Progenitor cell of endocrine pancreas (in vitro differentiated cells): Measurements from ENCODE around the gene ZNF528. TPM values are rescaled to one million over a fixed set of nuclear protein-coding genes. Genes with fewer than 3 reads are reported as not detected.

Source experiments
- DNase-seq: peaks from one replicate; pipeline ENCODE4 v3.0.0; 2021; ENCODE audit warnings: low spot score; ENCODE audit not compliant: unreplicated experiment
- H3K27ac Mint-ChIP-seq: 2 replicates; pipeline ENCODE4 v1.8.0; 2021; ENCODE audit warnings: mild to moderate bottlenecking, moderate library complexity, mixed read lengths
- H3K27me3 Mint-ChIP-seq: 2 replicates; pipeline ENCODE4 v1.8.0; 2021; ENCODE audit warnings: mixed read lengths
- H3K36me3 Mint-ChIP-seq: 2 replicates; pipeline ENCODE4 v1.8.0; 2022; ENCODE audit warnings: mixed read lengths; ENCODE audit not compliant: insufficient read depth
- H3K4me1 Mint-ChIP-seq: 2 replicates; pipeline ENCODE4 v1.8.0; 2021; ENCODE audit warnings: low read depth, mixed read lengths
- H3K4me3 Mint-ChIP-seq: 2 replicates; pipeline ENCODE4 v1.8.0; 2021; ENCODE audit warnings: low read depth, mild to moderate bottlenecking, moderate library complexity, mixed read lengths
- H3K9me3 Mint-ChIP-seq: 2 replicates; pipeline ENCODE4 v1.8.0; 2021; ENCODE audit warnings: low read depth, mixed read lengths
- CTCF ChIP-seq: fragments of 200-600 bp; sonication (generic); IDR thresholded peaks from one replicate; pipeline ENCODE4 v1.5.0; 2021; ENCODE audit warnings: antibody characterized with exemption, mild to moderate bottlenecking; ENCODE audit not compliant: unreplicated experiment
- total RNA-seq: library from RNA; stranded (reverse); gene quantifications from 2 replicates; pipeline ENCODE4 v1.2.1, GENCODE V29; 2021

Gene ZNF528
- total RNA-seq, 1 donor from 2014 or later: 44.5 TPM

- Mint-ChIP-seq H3K4me1 (no peaks in the 10 kb centered on the region), H3K9me3 (peaks cover 35% of the 10 kb centered on the region), H3K27ac (no peak overlapping the region), H3K4me3 (no peak overlapping the region), H3K36me3 (peaks cover 3% of the 10 kb centered on the region), H3K27me3 (no peaks in the 10 kb centered on the region)
- no peak for TF ChIP-seq CTCF
- DNase-seq: no peak
Measured at GRCh38 chr19:52442179-52442578, 44.5 kb downstream of the ZNF528 start.

DNA sequence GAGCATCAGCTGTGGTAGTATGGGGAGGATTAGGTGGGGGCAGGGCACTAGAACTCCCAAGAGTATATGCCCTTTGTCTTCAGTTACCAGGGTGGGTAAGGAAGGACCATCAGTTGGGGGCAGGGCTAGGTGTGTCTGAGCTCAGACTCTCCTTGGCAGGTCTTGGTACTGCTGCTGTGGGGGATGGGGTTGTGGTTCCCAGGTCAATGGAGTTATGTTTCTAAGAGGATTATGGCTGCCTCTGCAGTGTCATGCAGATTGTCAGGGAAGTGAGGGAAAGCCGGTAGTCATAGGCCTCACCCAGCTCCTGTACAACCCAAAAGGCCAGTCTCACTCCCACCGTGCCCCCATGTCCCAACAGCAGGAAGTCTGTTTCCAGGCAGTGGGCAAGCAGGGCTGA, 46.9 kb downstream of the ZNF528 start:
- TF ChIP-seq CTCF: no peak
- Mint-ChIP-seq H3K4me1 (no peaks in the 10 kb centered on the region), H3K9me3 (peaks cover 48% of the 10 kb centered on the region), H3K36me3 (peaks cover 3% of the 10 kb centered on the region), H3K27ac (no peak overlapping the region), H3K4me3 (no peak overlapping the region), H3K27me3 (no peaks in the 10 kb centered on the region)
- no peak for DNase-seq

DNA sequence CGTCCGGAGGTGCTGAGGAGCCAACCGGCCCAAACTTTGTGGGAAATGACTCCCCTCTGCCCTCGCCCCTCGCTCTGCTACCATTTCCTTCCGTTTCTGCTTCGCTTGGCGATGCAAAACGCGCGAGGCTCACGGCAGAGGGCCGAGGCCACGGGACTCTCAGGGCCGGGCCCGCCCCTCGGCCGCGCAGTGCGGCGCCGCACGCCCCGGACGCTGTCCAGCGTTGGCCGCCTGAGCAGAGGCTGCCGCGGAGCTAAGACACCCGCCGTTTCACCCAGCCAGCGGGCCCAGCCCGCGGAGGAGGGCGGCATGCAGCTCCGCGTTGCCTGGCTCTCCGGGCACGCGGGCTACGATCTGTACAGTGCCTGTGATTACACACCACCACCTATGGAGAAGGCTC, 53.6 kb downstream of the ZNF528 start:
- H3K36me3 Mint-ChIP-seq: peaks cover 4% of the 10 kb centered on the region
- TF ChIP-seq CTCF: no peak
- H3K4me3 Mint-ChIP-seq: no peak overlapping the region
- no peak overlapping the region for H3K27ac Mint-ChIP-seq
- no peak for DNase-seq
- peaks cover 50% of the 10 kb centered on the region for H3K9me3 Mint-ChIP-seq
- H3K27me3 Mint-ChIP-seq: no peaks in the 10 kb centered on the region
- no peaks in the 10 kb centered on the region for H3K4me1 Mint-ChIP-seq

DNA sequence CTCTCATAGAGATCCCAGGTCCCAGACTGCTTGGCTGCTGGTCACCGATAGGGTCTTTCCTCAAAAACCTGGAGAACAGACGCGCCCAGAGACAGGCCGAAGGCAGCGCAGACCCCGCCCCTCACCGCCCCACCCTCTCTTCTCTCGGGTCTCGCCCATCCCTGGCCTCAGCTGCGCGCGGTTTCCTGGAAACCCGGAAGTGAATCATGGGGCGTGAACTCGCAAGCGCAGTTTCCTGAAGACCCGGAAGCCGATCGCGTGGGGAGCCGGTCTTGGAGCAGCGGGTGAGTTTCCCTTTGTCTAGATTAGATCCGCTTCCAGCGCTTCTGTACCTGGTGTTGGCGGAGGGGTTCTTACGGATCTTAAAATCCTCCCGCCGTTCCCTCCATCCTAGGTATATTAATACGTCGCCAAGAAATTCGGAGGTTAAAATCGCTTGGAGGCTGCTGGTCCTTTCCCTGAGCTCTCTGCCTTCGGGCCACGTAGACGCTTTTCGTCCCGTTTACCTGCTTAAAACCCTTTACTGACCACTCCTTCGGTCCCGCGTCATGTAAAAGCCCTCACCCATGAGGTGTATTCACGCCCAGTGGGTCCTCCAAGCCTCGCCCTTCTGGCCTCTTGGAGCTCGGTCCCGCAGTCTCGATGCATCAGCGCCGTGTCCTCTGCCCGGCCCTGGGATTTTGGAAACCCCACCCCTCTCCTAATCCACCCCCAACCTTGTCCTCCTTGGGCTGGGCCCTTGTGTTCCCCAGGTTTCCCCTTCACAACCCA, 55.9 kb downstream of the ZNF528 start, which contains the start of gene ZNF578:
TSS of gene ZNF578 (plus strand) at position 230 of the 771 bp plus-strand sequence. CDS start 48,293 bp downstream, outside the sequence.
- H3K27me3 Mint-ChIP-seq: no peaks in the 10 kb centered on the region
- H3K4me3 Mint-ChIP-seq: no peak within 1 kb of the TSS
- peaks cover 4% of the 10 kb centered on the region for H3K36me3 Mint-ChIP-seq
- H3K9me3 Mint-ChIP-seq: peaks cover 51% of the 10 kb centered on the region
- no peaks in the 10 kb centered on the region for H3K4me1 Mint-ChIP-seq
- peak within 1 kb of the TSS; percentile 24 for H3K27ac Mint-ChIP-seq
- no peak for TF ChIP-seq CTCF
- DNase-seq: no peak

GRCh38 chr19:52464798-52465470, 67.3 kb downstream of the ZNF528 start:
- no peak overlapping the region for H3K27ac Mint-ChIP-seq
- TF ChIP-seq CTCF: peak; percentile 44

More at GRCh38 chr19:52464798-52465470, 67.3 kb downstream of the ZNF528 start:
- H3K27me3 Mint-ChIP-seq: no peaks in the 10 kb centered on the region
- H3K4me3 Mint-ChIP-seq: no peak overlapping the region
- peaks cover 53% of the 10 kb centered on the region for H3K9me3 Mint-ChIP-seq
- no peak for DNase-seq
- H3K4me1 Mint-ChIP-seq: no peaks in the 10 kb centered on the region
- peaks cover 3% of the 10 kb centered on the region for H3K36me3 Mint-ChIP-seq

Other genes starting within 250 kb of the ZNF528 start
- gene ZNF836, start 226.2 kb upstream of the ZNF528 start, total RNA-seq: 30.2 and 32.6 TPM in 2 replicates
- 299 and 307 TPM in 2 replicates for gene PPP2R1A, start 207.8 kb upstream of the ZNF528 start, total RNA-seq
- gene ZNF766, start 128.3 kb upstream of the ZNF528 start, total RNA-seq: 27.1 and 29.4 TPM in 2 replicates
- 25.7 and 27.2 TPM in 2 replicates for gene ZNF480, start 100.7 kb upstream of the ZNF528 start, total RNA-seq
- gene ZNF610, start 61.6 kb upstream of the ZNF528 start, total RNA-seq: 24.8 and 27.1 TPM in 2 replicates
- gene ZNF880, start 27.9 kb upstream of the ZNF528 start, total RNA-seq: 34.1 and 36.7 TPM in 2 replicates
- 0.22 and 0.49 TPM in 2 replicates for gene ZNF534, start 31.3 kb downstream of the ZNF528 start, total RNA-seq
- gene ZNF578, start 55.7 kb downstream of the ZNF528 start, total RNA-seq: 2.8 and 3.0 TPM in 2 replicates
- gene ZNF808, start 129.8 kb downstream of the ZNF528 start, total RNA-seq: 38.6 and 41.6 TPM in 2 replicates
- gene ZNF701, start 172.4 kb downstream of the ZNF528 start, total RNA-seq: 29.7 and 34.7 TPM in 2 replicates
- 72.1 and 79.7 TPM in 2 replicates for gene ZNF83, start 240.5 kb downstream of the ZNF528 start, total RNA-seq